Mesothelial cell of epicardium (in vitro differentiated cells): ENCODE results near the gene NOP56. TPM values are rescaled to one million over a fixed set of nuclear protein-coding genes. Genes with fewer than 3 reads are reported as not detected.

Experiments
- DNase-seq, 2 experiments: peaks; one replicate each; pipeline ENCODE4 v3.0.0; 2021; ENCODE audit warnings: low spot score in 2 of 2; ENCODE audit not compliant: unreplicated experiment in 2 of 2
- H3K27ac Mint-ChIP-seq: 2 replicates; pipeline ENCODE4 v1.8.0; 2021; ENCODE audit warnings: mixed read lengths
- H3K27me3 Mint-ChIP-seq: 2 replicates; pipeline ENCODE4 v1.8.0; 2021; ENCODE audit warnings: low read depth, mixed read lengths
- H3K36me3 Mint-ChIP-seq: 2 replicates; pipeline ENCODE4 v1.8.0; 2021; ENCODE audit warnings: mixed read lengths
- H3K4me1 Mint-ChIP-seq: 2 replicates; pipeline ENCODE4 v1.8.0; 2021; ENCODE audit warnings: mixed read lengths
- H3K4me3 Mint-ChIP-seq: 2 replicates; pipeline ENCODE4 v1.8.0; 2021; ENCODE audit warnings: mild to moderate bottlenecking, moderate library complexity, mixed read lengths
- H3K9me3 Mint-ChIP-seq: 2 replicates; pipeline ENCODE4 v1.8.0; 2021; ENCODE audit warnings: mixed read lengths
- CTCF ChIP-seq: fragments of 200-600 bp; sonication (generic); IDR thresholded peaks from one replicate; pipeline ENCODE4 v1.5.0; 2021; ENCODE audit warnings: antibody characterized with exemption; ENCODE audit not compliant: unreplicated experiment
- total RNA-seq: library from RNA; stranded (reverse); gene quantifications from 3 replicates; pipeline ENCODE4 v1.2.1, GENCODE V29; 2021

The NOP56 gene
- total RNA-seq, 1 donor from 2014 or later, result 267 TPM

GRCh38 chr20:2690213-2690612, 37.8 kb downstream of the NOP56 start:
- no peak for TF ChIP-seq CTCF
- Mint-ChIP-seq H3K36me3 (peaks cover 4% of the 10 kb centered on the region), H3K4me3 (no peak overlapping the region), H3K27ac (no peak overlapping the region), H3K4me1 (peaks cover 28% of the 10 kb centered on the region), H3K9me3 (no peaks in the 10 kb centered on the region), H3K27me3 (peaks cover 80% of the 10 kb centered on the region)
- DNase-seq, result no peak

- Mint-ChIP-seq H3K27me3 (peaks cover 80% of the 10 kb centered on the region), H3K4me1 (peaks cover 28% of the 10 kb centered on the region), H3K9me3 (no peaks in the 10 kb centered on the region), H3K27ac (no peak overlapping the region), H3K36me3 (peaks cover 4% of the 10 kb centered on the region), H3K4me3 (peak overlapping the region; percentile 94)
- no peak for DNase-seq
- no peak for TF ChIP-seq CTCF
Measured at GRCh38 chr20:2690718-2691117, 38.3 kb downstream of the NOP56 start.

- Mint-ChIP-seq H3K4me1 (peaks cover 28% of the 10 kb centered on the region), H3K36me3 (peaks cover 7% of the 10 kb centered on the region), H3K4me3 (peak overlapping the region; percentile 94), H3K27ac (no peak overlapping the region), H3K9me3 (no peaks in the 10 kb centered on the region), H3K27me3 (peaks cover 80% of the 10 kb centered on the region)
- TF ChIP-seq CTCF, result no peak
- DNase-seq, result no peak
Measured at GRCh38 chr20:2691127-2691526, 38.7 kb downstream of the NOP56 start.

GRCh38 chr20:2691663-2692035, 39.2 kb downstream of the NOP56 start:
- Mint-ChIP-seq H3K27ac (peak overlapping the region; percentile 97), H3K27me3 (peaks cover 80% of the 10 kb centered on the region), H3K9me3 (no peaks in the 10 kb centered on the region), H3K36me3 (peaks cover 7% of the 10 kb centered on the region), H3K4me3 (peak overlapping the region; percentile 94), H3K4me1 (peaks cover 28% of the 10 kb centered on the region)
- no peak for TF ChIP-seq CTCF
- no peak for DNase-seq

- H3K36me3 Mint-ChIP-seq, result peaks cover 7% of the 10 kb centered on the region
- H3K4me1 Mint-ChIP-seq, result peaks cover 28% of the 10 kb centered on the region
- H3K27ac Mint-ChIP-seq, result peak within 1 kb of the TSS; percentile 97
- peak within 1 kb of the TSS; percentile 94 for H3K4me3 Mint-ChIP-seq
- TF ChIP-seq CTCF, result no peak
- no peaks in the 10 kb centered on the region for H3K9me3 Mint-ChIP-seq
- DNase-seq, result peak in 1 of 2 experiments; percentile 44
- H3K27me3 Mint-ChIP-seq, result peaks cover 79% of the 10 kb centered on the region
Measured at GRCh38 chr20:2692036-2692885, 39.8 kb downstream of the NOP56 start, which contains the start of gene EBF4. Gene EBF4 (plus strand): TSS chr20:2692780. CDS start chr20:2693646, 866 bp downstream.
